Fibroblast of skin of back (primary cell): ENCODE results near the gene DMWD. TPM values are rescaled to one million over a fixed set of nuclear protein-coding genes. Genes with fewer than 3 reads are reported as not detected.

Experiments
- DNase-seq: peaks from one replicate; pipeline ENCODE4 v3.0.0-alpha.2; 2013
- polyA plus RNA-seq, 2 experiments: library from polyadenylated mRNA; unstranded; fragments of 120-200 nt; gene quantifications; one replicate each; pipeline ENCODE4 v1.2.1, GENCODE V29; 2013; ENCODE audit not compliant: insufficient read length in 2 of 2

DMWD gene
- 43.9 TPM for polyA plus RNA-seq (2013, experiment 1 of 2; ENCODE audit: insufficient read length)
- 52.8 TPM for polyA plus RNA-seq (2013, experiment 2 of 2; ENCODE audit: insufficient read length)

- peak; percentile 97 for DNase-seq
Observed at GRCh38 chr19:45792470-45793177, at the start of gene DMWD. Gene DMWD (minus strand): TSS chr19:45792845. CDS start chr19:45792756, 89 bp downstream.

- no peak for DNase-seq
Observed at GRCh38 chr19:45842198-45842597, 49.6 kb upstream of the DMWD start.

- no peak for DNase-seq
Observed at GRCh38 chr19:45834970-45835369, 42.3 kb upstream of the DMWD start.

GRCh38 chr19:45828945-45829344 is 36.3 kb upstream of the DMWD start:
- DNase-seq, result no peak

GRCh38 chr19:45828523-45828922 is 35.9 kb upstream of the DMWD start:
- no peak for DNase-seq

GRCh38 chr19:45827459-45828093 is 34.9 kb upstream of the DMWD start:
- DNase-seq, result no peak

- no peak for DNase-seq
Observed at GRCh38 chr19:45826934-45827333, 34.3 kb upstream of the DMWD start.

GRCh38 chr19:45825917-45826893 is 33.6 kb upstream of the DMWD start:
- no peak for DNase-seq

- no peak for DNase-seq
Observed at GRCh38 chr19:45825263-45825605, 32.6 kb upstream of the DMWD start.

- DNase-seq, result no peak
Observed at GRCh38 chr19:45824531-45825262, 32.1 kb upstream of the DMWD start.

- DNase-seq, result no peak
Observed at GRCh38 chr19:45824041-45824471, 31.4 kb upstream of the DMWD start.

- DNase-seq, result no peak
Observed at GRCh38 chr19:45823182-45823581, 30.5 kb upstream of the DMWD start.

- no peak for DNase-seq
Observed at GRCh38 chr19:45822716-45823115, 30.1 kb upstream of the DMWD start.

GRCh38 chr19:45821570-45821969 is 28.9 kb upstream of the DMWD start:
- DNase-seq, result no peak

- no peak for DNase-seq
Observed at GRCh38 chr19:45821103-45821521, 28.5 kb upstream of the DMWD start.

GRCh38 chr19:45820413-45821102 is 27.9 kb upstream of the DMWD start:
- DNase-seq, result no peak

- DNase-seq, result no peak
Observed at GRCh38 chr19:45819769-45820168, 27.1 kb upstream of the DMWD start.

GRCh38 chr19:45817725-45818301 is 25.2 kb upstream of the DMWD start:
- no peak for DNase-seq

- peak; percentile 90 for DNase-seq
Observed at GRCh38 chr19:45817010-45817724, 24.5 kb upstream of the DMWD start.

- no peak for DNase-seq
Observed at GRCh38 chr19:45816236-45817009, 23.8 kb upstream of the DMWD start.
